Peyer's patch (tissue), 4 donors: ENCODE results near the gene RET.

Experiments used
- CTCF ChIP-seq, 6 experiments: fragments of 450-650 bp in 4 of 6; fragments of 200-600 bp in 2 of 6; sonication (generic) in 1 of 6; IDR thresholded peaks; one replicate each; pipeline ENCODE4 v1.5.1; 2017 to 2019; ENCODE audit warnings: antibody characterized with exemption in 6 of 6, mild to moderate bottlenecking in 3 of 6, moderate library complexity in 1 of 6
- POLR2A ChIP-seq, 2 donors: fragments of 450-650 bp; IDR thresholded peaks; one replicate each; pipeline ENCODE4 v1.5.1; 2017; ENCODE audit warnings: antibody characterized with exemption in 2 of 2, mild to moderate bottlenecking in 2 of 2, moderate library complexity in 2 of 2

- no peak for TF ChIP-seq CTCF (IDR thresholded peaks at IDR 0.05)
- no peak for TF ChIP-seq POLR2A (IDR thresholded peaks at IDR 0.05)
Measured at GRCh38 chr10:43130770-43131171, 53.9 kb downstream of the RET start.
